Measurements from ENCODE around the gene HBP1.

DNA sequence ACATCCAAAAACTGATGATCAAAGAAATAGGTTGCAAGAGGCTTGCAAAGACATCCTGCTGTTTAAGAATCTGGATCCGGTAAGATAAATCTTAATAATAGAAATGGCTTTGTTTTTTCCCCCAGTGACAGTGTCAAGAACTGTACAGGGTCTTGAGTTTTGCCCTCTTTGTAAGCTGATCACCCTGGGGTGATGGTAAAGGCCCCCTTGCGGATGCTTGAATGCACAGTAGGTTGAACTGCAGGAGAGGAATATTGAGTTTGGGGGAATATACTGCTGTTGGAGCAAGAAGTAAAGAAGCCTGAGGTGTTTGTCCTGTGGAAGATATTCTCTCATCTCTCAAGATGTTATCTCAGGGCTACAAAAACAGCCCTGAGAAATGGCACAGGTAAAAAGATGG lies 40.6 kb upstream of the HBP1 start:
- TF ChIP-seq, protein P1, sequence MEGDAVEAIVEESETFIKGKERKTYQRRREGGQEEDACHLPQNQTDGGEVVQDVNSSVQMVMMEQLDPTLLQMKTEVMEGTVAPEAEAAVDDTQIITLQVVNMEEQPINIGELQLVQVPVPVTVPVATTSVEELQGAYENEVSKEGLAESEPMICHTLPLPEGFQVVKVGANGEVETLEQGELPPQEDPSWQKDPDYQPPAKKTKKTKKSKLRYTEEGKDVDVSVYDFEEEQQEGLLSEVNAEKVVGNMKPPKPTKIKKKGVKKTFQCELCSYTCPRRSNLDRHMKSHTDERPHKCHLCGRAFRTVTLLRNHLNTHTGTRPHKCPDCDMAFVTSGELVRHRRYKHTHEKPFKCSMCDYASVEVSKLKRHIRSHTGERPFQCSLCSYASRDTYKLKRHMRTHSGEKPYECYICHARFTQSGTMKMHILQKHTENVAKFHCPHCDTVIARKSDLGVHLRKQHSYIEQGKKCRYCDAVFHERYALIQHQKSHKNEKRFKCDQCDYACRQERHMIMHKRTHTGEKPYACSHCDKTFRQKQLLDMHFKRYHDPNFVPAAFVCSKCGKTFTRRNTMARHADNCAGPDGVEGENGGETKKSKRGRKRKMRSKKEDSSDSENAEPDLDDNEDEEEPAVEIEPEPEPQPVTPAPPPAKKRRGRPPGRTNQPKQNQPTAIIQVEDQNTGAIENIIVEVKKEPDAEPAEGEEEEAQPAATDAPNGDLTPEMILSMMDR (IDR thresholded peaks at IDR 0.05): no peak
- TF ChIP-seq POLR2A (IDR thresholded peaks at IDR 0.05) (no peak), POLR2AphosphoS5 (IDR thresholded peaks at IDR 0.05) (no peak)

Measured in sigmoid colon (tissue), 4 donors.